Stimulated activated CD8-positive, alpha-beta memory T cell treated with anti-CD3 and anti-CD28 coated beads, Interleukin-4, amount 100 ng/mL, for 48 hours (primary cell): ENCODE data around the gene SNRNP25.
"Not testable (repeated sequence)": the region's sequence is repeated elsewhere in the genome, so short reads cannot be mapped to it uniquely, and the experiment has no call there.

ENCODE experiments used
- DNase-seq: peaks from one replicate; pipeline ENCODE4 v3.0.0-alpha.2; 2020

SNRNP25 gene

DNA sequence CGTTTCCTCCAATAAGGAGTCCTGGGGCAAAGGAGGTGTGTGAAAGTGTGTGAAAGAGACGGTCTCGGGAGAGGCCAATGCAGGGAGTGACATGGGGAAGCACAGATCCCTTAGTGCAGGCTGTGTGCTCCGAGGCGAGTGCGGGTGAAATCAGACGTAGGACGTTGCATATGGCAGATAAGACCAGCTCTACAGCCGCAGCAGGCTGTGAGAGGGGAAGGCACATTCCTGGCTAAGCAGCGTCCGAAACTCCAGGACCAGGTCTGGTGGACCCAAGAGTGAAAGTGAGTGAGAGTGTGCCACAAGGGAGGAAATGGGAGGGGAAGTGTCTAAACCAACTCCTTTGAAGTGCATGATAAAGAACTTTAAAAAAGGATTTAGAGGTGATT is 11.6 kb upstream of the SNRNP25 start:
- DNase-seq: no peak

DNA sequence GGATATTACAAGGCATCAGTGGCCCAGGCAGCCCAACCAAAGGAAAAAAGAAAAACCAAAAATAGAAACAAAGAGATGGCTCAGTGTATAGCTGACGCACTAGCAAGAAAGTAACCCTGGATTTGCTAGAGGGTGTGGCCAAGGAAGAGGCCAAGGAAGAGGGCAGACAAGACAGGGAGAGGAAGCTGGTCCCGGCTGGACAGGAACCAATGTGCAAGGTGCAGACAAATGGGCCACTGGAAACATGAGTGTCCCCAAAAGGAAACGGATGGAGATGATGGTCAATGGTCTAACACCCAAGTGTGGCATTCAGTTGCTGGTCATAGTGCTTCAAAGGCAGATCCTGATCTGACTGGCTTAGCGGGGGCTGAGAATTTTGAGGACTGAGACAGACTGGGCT is 10.9 kb upstream of the SNRNP25 start:
- no peak for DNase-seq

DNA sequence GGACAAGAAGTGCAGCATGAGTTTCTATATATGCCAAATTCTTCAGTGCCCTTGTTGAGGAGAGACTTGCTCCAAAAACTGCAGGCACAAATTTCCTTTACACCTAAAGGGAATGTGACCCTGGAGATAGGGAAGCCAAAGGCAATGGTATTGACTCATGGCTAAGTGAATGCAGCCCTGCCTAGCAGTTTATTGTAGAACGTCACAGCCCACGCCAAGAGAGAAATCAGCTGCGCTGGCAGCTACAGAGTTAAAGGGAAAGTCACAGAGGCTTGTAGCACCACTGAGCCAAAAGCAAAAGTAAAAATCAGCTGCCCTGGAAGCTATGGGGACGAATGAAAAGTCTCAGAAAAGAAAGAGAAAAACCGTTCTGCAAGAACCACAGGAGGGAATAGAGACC is 10.3 kb upstream of the SNRNP25 start:
- no peak for DNase-seq

DNA sequence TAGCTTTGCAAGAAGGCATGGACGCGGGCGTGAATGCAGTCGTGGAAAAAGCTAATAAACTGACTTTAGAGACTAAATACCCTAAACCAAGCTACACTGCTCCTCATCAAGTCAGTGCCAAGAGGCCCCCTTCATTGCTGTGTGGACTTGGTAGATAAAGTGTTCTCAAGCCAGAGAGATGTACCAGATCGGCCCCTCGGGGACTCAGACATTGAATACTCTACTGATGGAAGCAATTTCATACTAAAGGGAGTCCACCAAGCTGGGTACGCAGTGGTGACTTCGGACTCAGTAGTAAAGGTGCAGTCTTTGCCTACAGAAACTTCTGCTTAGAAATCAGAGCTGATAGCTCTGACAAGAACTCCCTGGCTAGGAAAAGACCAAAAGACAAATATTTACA is 9.0 kb upstream of the SNRNP25 start:
- DNase-seq: no peak

DNA sequence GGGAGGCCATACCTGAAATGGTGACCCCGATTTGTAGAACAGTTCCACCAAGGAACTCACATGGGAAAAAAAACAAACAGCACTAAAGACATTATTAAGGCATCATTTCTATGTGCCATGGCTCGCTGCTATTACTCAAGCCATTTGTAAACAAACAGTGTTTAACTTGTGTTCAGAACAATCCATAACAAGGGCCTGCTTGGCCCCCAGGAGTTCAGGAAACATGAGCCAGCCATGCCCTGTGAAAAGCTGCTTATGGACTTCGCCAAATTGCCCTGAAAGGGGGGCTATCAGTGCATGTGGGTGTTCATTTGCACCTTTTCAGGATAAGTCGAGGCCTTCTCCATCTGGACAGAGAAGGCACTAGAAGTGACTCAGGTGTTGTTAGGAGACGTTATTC is 8.2 kb upstream of the SNRNP25 start:
- DNase-seq: no peak

DNA sequence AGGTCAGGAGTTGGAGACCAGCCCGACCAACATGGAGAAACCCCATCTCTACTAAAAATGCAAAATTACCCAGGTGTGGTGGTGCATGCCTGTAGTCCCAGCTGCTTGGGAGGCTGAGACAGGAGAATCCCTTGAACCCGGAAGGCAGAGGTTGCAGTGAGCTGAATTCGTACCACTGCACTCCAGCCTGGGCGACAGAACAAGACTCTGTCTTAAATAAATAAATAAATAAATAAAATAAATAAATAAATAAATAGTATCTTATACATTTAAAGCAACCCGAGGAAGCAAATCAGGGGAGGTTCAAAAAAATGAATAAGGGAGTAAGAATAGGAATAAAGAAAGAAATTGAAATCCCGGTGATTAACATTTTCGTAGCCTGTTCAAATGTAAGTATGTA is 7.1 kb upstream of the SNRNP25 start:
- DNase-seq: not testable (repeated sequence)

DNA sequence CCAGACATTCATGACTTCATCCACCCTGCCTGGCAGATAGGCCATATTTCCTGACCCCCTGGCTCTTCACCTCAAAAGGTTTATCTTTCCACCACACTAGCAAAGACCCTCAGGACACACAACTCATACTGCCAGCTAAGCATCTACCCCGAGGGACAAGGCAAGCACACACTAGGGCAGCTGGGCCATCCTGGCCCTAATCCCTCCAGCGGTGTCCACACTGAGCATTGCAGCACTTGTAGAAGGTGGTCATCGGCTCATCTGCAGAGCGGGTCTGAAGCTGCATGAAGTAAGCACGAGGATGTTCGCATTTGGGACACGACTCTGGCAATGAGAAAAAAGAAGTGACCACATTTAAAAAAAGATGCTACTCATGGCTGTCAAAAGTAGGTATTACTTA is 6.4 kb upstream of the SNRNP25 start:
- DNase-seq: no peak

DNA sequence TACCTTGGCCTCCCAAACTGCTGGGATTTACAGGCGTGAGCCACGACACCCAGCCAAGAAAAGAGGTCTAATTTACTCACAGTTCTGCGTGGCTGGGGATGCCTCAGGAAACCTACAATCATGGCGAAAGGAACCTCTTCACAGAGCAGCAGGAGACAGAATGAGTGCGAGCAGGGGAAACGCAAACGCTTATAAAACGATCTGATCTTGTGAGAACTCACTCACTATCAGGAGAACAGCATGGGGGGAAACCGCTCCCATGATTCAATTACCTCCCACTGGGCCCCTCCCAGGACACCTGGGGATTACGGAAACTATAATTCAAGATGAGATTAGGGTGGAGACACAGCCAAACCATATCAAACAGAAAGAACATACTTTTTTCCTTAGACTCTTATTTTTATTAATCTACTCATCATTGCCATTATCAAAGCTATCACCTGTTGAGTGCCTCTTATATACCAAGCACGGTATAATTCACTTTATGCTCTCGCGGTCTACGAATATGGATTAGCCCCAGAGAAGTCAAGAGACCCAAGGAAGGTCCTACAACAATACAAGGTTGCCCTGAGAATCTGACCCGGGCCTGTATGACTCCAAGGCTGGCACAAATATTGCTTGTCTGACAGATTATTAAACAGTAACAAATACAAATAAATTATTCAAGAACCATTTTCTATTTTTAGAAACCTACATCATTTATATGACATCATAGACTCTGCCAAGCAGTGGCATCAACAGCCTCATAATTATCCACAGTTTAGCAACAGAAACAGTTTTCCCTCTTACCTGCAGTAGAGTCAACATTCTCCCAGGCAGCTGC is 2.6 kb upstream of the SNRNP25 start:
- no peak for DNase-seq

DNA sequence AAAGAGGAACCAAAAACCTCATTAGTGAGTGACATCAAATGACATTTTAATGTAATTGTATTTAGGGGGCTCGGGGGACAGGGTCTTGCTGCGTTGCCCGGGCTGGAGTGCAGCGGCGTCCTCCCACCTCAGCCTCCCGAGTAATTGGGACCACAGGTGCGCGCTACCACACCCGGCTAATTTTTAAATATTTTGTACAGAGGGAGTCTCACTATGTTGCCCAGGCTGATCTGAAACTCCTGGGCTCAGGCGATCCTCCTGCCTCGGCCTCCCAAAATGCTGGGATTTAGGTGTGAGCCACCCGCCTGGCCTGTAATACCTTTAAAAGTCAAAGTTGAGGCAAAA is 581 bp downstream of the SNRNP25 start:
- DNase-seq: no peak

DNA sequence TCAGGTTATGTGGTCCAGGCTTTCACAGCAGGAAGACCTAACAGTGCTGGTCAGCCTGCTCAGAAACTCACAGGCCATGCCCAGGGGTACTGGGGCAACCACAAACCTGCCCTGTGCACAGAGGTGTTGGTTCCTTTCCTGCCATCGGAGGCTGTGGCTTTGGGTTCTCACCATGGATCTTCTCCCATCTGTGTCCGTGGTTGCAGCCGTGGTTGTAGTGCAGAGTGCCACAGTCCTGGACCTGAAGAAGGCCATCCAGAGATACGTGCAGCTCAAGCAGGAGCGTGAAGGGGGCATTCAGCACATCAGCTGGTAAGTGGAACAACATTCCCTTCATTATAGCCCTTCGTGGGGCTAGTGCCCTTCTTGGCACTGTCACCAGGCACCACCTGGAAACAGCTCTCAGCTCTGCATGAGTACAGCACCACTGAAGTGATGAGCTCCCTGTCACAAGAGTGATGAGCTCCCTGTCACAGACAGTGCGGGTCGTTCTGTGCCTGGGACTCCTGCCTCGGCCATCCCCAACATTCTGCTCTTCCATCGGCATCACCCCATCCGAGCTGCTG is 2.0 kb downstream of the SNRNP25 start:
- no peak for DNase-seq

DNA sequence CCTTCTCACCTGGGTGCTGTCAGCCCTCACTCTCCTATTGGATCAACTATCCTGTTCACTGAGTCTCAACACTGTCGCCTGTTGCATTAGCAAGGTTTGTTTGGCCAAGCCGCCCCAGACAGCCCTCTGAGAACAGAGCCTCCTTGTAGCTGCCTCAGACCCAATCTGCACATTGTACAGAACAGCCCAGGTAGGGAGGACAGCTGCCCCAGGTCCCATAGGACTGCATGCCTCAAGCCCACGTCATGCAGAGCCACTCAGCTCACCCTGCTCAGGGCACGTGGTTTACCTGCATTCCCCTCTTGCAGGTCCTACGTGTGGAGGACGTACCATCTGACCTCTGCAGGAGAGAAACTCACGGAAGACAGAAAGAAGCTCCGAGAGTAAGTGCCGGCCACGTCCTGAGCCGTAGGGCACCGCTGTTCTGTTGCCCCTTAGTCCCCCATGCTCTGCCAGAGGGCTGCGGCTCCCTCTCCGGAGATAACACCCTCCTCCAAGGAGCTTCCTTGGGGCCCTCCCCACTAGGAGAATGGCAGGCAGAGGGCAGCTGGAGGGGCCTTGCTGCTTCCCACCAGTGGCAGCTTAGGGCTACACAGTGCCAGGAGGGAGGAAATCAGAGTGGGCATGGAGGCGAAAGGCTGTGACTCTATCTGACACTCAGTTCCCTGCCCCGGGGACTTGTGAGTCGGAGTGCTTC is 2.8 kb downstream of the SNRNP25 start:
- no peak for DNase-seq

DNA sequence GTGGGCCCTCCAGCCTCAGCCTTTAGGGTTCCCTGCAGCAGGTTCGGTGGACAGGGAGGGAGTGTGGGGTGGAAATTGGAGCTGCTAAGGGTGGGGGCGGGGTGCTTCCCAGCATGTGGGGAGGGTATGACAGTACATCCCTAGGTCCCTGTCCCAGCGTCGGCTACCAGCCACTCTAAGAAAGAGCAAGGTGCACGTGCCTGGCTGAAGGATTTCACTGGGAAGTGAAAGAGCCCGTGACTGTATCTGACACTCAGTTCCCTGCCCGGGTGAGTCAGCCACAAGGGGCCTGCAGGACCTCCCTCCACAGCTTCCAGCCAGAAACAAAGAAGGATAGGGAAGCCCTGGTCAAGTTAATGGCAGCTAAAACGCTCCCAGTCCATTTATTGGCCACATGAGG is 4.1 kb downstream of the SNRNP25 start:
- no peak for DNase-seq

DNA sequence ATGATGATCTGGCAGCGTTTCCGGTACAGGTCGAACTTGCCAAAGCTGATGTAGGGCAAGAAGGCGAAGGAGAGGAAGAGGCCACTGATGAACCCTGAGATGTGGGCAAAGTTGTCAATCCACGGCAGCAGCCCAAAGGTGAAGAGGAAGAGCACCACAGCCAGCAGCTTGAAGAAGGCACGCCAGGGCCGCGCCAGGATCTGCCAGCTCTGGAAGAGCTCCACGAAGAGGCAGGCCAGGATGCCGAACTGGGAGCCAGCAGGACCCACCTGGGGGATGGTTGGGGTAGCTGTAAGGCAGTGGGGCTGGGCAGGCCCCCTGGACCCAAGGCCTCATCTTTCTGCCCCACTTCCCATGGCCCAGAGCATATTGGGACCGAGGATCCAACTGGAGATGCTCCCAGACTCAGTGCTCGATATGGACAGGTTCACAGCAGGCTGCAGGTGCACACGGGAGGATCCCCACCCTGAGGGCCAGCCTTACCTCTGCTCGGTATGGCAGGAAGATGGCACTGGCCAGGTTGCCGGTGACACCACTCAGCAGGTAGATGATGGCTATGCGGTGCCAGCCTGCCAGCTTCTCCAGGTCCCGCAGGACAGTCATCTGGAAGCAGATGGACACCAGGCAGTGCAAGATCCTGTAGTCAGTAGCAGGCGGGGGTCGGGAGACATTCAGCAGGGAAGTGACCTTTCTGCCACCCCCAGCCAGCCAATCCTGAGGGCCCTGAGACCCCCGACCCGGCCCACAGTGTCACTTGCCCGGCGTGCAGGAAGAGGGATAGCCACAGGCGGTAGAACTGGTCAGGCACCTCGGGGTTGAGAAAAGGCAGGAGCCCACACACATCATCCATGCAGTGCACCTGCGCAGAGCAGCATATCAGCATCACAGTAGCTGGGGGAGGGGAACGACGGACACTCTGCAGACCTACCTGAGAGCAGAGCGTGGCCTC is 5.1 kb downstream of the SNRNP25 start:
- no peak for DNase-seq

DNA sequence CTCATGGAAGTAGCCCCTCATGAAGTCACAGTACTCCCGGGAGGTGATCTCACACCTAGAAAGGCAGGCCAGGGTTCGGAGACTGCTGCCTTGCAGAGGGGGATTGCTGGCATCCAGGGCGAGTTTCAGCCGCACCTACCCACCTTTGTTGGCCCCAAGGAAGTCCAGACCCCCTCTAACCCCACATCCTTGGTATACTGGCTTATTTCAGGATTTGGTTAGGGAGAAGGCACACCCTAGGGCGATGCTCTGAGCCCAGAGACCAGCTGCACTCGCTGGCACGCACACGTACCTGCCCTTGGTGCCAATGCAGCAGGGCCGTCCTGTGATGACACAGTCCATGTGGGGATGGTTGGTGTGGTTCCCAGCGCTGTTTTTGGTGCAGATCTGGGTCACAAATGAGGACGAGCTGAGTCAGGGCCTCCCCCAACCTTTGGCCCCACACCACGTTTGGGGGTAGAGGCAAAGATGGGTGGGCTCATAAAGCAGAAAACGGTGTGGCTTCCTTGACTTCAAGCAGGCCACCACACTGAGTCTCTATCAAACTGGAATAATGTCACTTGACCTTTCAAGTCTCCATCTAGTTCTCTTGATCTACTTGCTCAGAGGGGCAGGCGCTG is 5.9 kb downstream of the SNRNP25 start:
- no peak for DNase-seq

DNA sequence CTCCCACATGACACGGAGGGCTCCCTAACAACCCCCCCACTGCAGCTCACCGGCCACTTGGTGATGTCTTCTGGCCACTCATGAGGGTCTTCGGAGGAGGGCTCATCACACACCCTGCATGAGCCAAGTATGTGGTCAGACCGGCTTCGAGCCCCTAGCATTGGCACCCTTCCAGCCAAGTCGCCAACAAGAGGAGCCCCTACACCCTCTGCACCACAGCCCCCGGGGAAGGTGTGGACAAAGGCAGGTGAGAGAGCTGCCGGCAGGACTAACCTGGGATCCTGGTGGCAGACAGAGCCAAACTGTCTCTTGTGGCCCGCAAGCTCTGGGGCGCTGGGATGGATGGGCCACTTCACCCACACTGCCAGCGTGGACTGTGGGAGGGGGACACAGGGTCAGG is 6.5 kb downstream of the SNRNP25 start:
- no peak for DNase-seq

DNA sequence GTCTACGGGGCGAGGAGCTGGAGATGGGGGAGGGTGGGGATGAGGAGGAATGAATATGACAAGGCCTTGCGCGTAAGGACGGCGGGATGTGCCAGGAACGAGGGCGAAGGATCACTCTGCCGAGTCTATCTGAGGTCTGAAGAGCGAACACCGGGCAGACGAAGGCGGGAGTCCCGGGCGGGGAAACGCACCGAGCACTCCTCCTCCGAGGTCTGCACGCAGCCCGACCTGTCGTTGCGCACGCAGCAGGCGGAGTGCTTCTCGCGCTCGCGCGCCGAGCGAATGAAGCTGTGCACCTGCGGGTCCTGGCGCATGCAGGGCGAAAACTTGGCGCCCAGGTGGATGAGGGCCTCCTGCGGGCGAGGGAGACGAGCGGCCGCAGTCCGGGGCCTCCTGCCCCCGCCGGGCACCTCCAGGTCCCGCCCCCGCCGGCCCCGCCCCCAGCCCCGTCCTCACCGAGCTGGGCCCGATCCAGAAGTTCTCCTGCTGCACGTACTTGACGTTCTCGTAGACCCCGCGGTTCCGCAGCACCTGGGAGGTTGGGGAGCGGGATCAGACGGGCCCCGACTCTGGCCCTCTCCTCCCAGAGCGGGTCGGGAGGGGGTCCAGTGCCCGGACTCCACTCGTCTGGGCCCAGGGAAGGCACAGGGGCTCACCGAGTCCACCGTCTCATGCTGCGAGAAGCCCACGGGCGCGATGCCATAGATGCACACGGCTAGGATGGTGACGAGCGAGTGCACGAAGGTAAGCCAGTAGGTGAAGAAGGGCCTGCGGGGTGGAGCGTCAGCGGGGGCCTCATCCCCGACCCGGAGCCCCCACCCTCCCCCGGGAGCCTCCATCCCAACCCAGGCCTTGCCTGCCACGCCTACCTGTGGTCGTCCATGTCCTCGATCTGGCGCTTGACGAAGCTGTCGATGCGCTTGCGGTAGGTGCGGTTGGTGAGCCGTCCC is 7.6 kb downstream of the SNRNP25 start:
- DNase-seq: no peak

DNA sequence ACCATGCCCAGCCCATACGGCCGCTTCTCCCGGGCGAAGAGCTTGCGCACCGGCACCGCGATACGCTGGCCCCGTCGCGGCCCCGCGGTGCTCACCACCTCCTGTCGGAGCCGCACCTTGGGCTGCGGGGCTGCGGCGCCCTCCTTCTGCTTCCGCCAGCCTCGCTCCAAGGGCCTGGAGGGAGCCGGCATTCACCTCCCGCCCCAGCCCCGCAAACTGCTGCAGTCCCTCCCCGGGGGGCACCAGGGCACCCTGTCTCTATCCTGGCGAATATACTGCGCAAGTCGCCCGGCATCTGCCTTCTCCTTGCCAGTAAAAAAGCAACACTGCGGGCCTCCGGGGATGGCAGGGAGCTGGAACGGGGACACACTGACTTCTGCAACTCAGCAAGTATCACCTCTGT is 8.3 kb downstream of the SNRNP25 start:
- no peak for DNase-seq

DNA sequence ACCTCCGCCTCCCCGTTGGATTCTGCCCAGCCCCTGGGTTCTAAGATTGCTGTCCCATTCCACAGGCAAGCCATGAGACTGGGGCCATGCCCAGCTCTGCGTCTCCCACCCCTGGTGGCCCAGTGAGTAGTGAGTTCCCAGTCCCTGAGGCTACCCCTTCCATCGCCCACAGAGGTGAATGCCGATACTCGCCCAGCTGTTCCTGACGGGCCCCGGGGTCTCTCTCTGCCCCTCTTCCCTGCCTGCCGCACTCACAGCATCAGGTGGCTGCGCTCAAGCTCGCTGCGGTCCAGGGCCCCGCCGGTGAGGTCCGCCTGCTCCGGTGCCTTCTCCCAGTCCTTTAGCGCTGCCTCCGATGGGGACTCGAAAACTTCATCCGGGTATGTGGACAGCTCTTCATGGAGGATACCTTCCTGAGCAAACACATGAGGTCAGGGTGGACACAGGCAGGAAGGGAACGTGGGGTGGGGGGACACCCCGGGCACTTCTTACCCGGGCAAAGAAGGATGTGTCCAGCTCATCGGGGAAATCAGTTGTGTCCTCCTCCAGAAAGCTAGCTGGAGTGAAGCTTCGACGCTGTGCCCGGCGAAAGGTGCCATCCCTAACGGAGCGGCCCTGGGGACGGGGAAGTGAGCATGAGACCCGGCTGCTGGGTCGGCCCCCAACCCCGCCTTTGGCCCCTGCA is 8.8 kb downstream of the SNRNP25 start:
- no peak for DNase-seq

DNA sequence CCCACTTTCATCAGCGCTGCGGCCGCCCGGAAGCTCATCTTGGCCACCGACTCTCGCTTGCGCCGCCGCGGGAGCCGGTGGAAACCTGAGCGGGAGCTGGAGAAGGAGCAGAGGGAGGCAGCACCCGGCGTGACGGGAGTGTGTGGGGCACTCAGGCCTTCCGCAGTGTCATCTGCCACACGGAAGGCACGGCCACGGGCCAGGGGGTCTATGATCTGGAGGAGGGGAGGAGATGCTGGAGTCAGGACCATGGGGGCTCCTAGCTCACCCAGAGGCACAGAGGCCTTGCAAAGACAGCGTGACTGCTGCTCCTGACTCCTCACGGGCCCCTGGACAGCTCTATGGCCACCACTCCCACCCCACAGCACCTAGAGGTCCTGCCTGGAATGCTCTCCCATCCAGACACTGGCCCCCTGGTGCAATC is 9.4 kb downstream of the SNRNP25 start:
- no peak for DNase-seq

DNA sequence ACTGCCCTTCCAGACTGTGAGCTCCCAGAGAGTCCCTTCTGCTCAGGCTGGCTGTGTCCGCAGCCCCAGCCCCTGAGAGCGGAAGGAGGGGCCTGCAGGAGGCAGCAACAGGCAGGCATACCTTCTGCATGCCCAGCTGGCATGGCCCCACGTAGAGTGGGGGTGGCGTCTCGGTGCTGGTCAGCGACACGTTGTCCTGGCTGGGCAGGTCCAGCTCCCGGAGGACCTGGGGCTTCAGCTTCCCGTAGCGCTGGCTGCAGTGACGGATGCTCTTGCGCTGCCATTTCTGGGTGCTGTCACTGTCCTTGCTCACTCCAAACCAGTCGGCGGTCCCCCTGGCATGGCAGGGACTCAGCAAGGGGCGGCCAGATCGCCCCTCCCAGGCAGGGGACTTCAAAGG is 9.8 kb downstream of the SNRNP25 start:
- no peak for DNase-seq
